GM18951 (cell line): Measurements from ENCODE around the gene PPP2R2C.

Experiments used
- POLR2A ChIP-seq: IDR thresholded peaks from 4 replicates; pipeline ENCODE4 v1.6.1; 2011; ENCODE audit warnings: mild to moderate bottlenecking; ENCODE audit not compliant: insufficient read length, insufficient read depth; ENCODE audit errors: extremely low read depth
- in situ Hi-C: fragments of 300-500 bp; cut with MboI; formaldehyde crosslinking; loops from one replicate; pipeline ENCODE4 v1.12.0; 2022; ENCODE audit warnings: low sequenced_read_pairs, mixed read lengths, inconsistent platforms; ENCODE audit not compliant: unreplicated experiment

PPP2R2C gene

GRCh38 chr4:6446130-6446482 is 26.3 kb downstream of the PPP2R2C start:
- TF ChIP-seq POLR2A, result no peak

DNA sequence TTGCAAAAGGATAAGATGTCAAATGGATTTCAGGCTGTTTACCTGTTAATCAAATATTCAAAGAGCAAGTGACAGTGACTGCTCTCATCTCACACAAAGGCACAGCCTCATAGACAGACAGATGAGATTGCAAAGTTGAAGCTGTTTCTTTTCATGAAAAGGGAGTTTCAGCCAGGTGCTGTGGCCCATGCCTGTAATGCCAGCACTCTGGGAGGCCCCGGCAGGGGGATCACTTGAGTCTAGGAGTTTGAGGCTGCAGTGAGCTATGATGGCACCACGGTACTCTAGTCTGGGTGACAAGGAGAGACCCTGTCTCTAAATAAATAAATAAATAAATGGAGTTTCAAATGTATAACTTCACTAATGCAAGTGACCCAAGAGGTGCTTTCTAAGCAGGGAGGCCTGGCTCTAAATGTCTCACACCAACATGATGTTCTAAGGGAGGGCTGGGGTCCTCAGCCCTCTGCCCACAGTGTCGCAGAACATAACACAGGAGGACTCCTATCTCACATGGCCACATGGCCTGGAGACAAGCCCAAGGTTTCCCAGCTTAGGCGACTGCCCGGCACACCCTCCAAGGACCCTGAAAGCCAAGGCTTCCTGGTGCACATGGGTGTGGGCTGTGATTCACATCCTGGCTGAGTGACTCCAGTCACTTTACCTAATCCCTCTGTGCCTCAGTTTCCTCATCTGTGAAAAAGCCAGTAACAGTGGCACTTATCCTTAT is 26.8 kb downstream of the PPP2R2C start:
- TF ChIP-seq POLR2A, result no peak
- in situ Hi-C loops, result no loop called here

More at GRCh38 chr4:6446130-6446482, 26.3 kb downstream of the PPP2R2C start:
- in situ Hi-C loops, result no loop called here

GRCh38 chr4:6444582-6444981 is 27.8 kb downstream of the PPP2R2C start:
- no peak for TF ChIP-seq POLR2A
- in situ Hi-C loops, result no loop called here

- in situ Hi-C loops, result no loop called here
- no peak for TF ChIP-seq POLR2A
Measured at GRCh38 chr4:6443035-6444023, 29.1 kb downstream of the PPP2R2C start.

DNA sequence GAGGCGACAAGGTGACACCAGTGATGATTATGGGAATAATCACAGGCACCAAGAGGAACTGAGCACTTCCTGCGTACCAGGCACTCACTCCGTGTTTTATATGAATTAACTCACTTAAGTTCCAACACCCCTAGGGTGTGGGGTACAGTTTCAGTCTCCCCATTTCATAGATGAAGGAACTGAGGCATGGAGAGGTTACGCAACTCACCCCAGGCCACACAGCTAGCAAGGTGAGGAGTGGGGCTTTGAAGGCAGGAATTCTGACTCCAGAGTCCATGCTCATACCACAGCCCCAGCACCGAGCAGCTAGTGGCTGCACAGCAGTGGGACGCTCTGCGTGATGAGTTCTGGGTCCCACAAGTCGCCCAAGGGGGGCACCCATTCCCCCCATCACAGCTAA is 29.9 kb downstream of the PPP2R2C start:
- TF ChIP-seq POLR2A, result no peak
- in situ Hi-C loops, result no loop called here

DNA sequence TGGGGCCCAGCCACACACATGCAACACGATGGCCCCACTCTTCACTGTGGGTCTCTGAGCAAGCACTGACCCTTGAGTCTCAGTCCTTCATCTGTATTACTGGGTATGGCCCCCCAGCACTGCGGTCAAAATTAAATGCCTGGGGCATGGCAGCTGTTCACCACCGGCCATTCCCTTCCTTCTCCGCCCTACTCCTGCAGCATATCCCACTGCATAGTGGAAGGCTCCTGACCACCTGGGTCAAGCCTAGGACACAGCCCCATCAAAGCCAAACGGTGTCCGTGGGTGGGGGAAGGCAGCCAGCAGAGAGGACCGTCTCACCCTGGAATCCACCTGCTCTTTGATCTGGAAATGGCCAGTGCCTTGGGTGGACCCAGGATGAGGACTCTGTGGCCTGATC is 30.7 kb downstream of the PPP2R2C start:
- in situ Hi-C loops, result no loop called here

GRCh38 chr4:6441202-6441582 is 31.2 kb downstream of the PPP2R2C start:
- no peak for TF ChIP-seq POLR2A
- in situ Hi-C loops, result no loop called here

More for the DNA sequence above, 30.7 kb downstream of the PPP2R2C start:
- TF ChIP-seq POLR2A, result no peak

DNA sequence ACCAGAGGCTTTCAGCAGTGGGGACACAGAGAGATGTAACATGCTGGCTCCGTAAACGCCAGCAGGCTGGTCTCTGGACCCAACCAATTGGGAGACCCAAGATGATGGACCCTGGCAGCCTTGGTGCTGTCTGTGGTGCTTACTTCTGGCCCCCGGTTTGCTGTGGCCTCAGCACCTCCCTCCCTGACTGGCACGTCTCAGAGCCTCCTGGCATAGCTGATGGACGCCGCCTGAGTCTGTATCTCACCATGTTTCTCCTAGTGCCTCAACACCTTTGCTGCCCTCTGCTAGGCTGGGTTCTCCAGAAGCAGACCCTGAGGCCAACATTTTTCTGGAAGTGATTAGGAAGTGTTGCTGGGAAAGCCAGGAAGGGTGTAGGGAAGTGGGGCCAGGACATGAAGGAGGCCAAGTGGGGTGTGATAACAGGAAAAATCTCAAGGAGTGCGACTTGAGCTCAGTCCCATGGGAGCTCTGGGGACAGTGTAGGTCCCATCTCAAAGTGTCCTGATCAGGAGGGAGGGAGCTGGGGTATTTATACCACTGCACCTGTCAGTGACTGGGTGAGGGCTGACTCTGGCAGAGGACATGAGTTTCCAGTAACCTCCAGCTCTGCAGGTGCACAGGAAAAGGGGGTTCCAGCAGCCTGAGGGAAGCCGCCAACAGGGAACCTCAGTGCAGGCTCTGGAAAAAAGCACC is 31.8 kb downstream of the PPP2R2C start:
- in situ Hi-C loops, result no loop called here

GRCh38 chr4:6439120-6439762 is 33.2 kb downstream of the PPP2R2C start:
- in situ Hi-C loops, result no loop called here
- no peak for TF ChIP-seq POLR2A

More for the DNA sequence above, 31.8 kb downstream of the PPP2R2C start:
- TF ChIP-seq POLR2A, result no peak

DNA sequence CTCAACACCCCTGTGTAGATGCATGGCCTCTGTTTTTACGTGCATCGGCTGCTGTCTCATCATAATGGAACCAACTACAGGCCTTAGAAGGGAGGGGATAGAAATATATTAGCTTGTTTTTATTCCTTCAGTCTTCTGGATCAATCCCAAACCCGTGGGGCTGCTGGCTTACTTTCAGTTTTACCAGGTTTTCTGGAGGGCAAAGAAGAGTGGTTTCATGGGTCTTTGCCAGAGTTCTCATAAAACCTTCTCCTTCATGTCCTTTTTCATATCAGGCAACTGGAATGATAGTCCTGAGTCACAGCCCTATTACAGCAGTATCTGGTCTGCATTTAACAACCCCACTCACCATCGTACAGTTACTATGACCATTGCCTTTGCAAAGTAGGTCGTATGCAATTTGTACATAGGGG is 34.6 kb downstream of the PPP2R2C start:
- TF ChIP-seq POLR2A, result no peak
- in situ Hi-C loops, result no loop called here

DNA sequence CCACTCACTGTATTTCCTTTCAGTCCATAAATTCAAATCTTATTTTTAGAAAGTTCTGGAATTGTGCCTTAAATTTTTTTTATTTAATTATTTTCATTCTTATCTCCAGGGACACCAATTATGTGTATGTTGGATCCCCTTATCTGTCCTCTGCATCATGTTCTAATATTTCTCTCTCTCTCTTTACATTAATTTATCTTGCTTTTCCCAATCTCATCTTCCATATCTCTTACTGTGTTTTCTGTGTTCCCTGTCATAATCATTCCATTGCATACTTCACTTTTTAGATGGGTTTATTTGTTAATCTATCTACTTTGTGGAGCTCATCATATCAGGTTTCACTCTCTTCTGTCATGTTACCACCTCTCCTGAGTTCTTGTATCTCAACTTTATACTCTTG is 37.4 kb downstream of the PPP2R2C start:
- in situ Hi-C loops, result no loop called here
- TF ChIP-seq POLR2A, result no peak

DNA sequence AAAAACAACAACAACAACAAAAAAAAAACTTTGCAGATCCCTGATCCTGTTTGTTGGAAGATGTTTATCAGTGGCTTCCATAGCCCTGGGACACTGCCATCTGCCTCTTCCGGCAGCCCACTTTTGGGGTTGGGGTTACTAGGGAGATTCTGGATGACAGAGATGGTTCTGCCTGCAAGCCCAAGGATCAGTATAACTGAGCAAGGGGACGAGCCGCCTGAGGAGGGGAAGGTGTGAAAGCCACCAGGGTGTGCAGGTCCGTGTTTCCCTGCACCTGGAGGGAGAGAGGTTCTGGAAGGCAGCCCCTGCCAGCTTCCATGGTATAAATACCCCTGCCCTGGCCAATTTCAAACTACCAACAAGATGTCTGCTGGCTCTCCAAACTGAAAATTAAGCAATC is 41.5 kb downstream of the PPP2R2C start:
- in situ Hi-C loops, result no loop called here

More for the DNA sequence above, 41.5 kb downstream of the PPP2R2C start:
- no peak for TF ChIP-seq POLR2A
